Activated CD8-positive, alpha-beta T cell treated with anti-CD3 and anti-CD28 coated beads for 36 hours (primary cell): Measurements from ENCODE around the gene TFIP11. TPM values are rescaled to one million over a fixed set of nuclear protein-coding genes. Genes with fewer than 3 reads are reported as not detected.

Experiments
- ATAC-seq: fragments of 200-7000 bp; cut with Tn5 transposase; one replicate; pipeline ENCODE4 v1.10.0; 2021; ENCODE audit warnings: mild to moderate bottlenecking, moderate library complexity
- CTCF ChIA-PET: fragments of 350-600 bp; sonication (Branson Sonifier 250); formaldehyde crosslinking; loops from one replicate; lab custom pipeline; 2021; ENCODE audit warnings: antibody characterized with exemption; lab: Charles Lee
- POLR2A ChIA-PET: fragments of 350-600 bp; sonication (Branson Sonifier 250); formaldehyde crosslinking; loops from one replicate; lab custom pipeline; 2021; ENCODE audit warnings: antibody characterized with exemption; lab: Charles Lee
- DNase-seq: peaks from one replicate; pipeline ENCODE4 v3.0.0-alpha.2; 2020
- H3K27ac Mint-ChIP-seq: one replicate; pipeline ENCODE4 v1.8.0; 2021; ENCODE audit warnings: mild to moderate bottlenecking, mixed read lengths
- H3K27me3 Mint-ChIP-seq: one replicate; pipeline ENCODE4 v1.8.0; 2021; ENCODE audit warnings: mixed read lengths
- H3K36me3 Mint-ChIP-seq: one replicate; pipeline ENCODE4 v1.8.0; 2021; ENCODE audit warnings: low read depth, mixed read lengths
- H3K4me1 Mint-ChIP-seq: one replicate; pipeline ENCODE4 v1.8.0; 2021; ENCODE audit warnings: low read depth, mixed read lengths
- H3K4me3 Mint-ChIP-seq: one replicate; pipeline ENCODE4 v1.8.0; 2021; ENCODE audit warnings: mild to moderate bottlenecking, moderate library complexity, mixed read lengths
- H3K9me3 Mint-ChIP-seq: one replicate; pipeline ENCODE4 v1.8.0; 2021; ENCODE audit warnings: mixed read lengths
- CTCF ChIP-seq: fragments of 200-600 bp; IDR thresholded peaks from one replicate; pipeline ENCODE4 v1.8.0; 2022; ENCODE audit warnings: antibody characterized with exemption, mild to moderate bottlenecking
- intact Hi-C: fragments of 100-400 bp; cut with micrococcal nuclease; formaldehyde crosslinking; loops from one replicate; pipeline ENCODE4 v1.10.0; 2022
- total RNA-seq, 2 experiments: library from RNA; stranded (reverse); gene quantifications; one replicate each; pipeline ENCODE4 v1.2.3, GENCODE V29; 2021

The TFIP11 gene
- total RNA-seq, 2 experiments from 2014 or later: 37.4 to 37.8 TPM

DNA sequence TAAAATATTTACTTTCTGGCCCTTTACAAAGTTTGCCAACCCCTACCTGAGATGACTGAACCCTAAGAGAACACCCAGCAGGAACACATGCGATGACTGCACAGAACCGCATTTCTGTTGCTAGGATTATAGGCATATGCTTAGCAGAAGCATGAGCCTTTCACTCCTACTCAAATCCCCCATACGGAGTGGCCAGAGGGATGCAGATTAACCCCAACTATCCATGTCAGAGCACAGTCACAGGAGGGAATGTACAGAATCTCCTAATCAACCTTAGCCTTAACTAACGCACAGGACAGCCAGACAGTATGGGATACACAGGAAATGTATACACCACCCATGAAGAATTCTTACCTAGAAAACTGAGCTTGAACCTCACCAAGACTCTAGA, 34.9 kb downstream of the TFIP11 start:
- DNase-seq (no peak), ATAC-seq (no peak)
- Mint-ChIP-seq H3K27ac (peak overlapping the region; percentile 12), H3K4me1 (peaks cover 54% of the 10 kb centered on the region), H3K9me3 (no peaks in the 10 kb centered on the region), H3K27me3 (no peaks in the 10 kb centered on the region), H3K4me3 (peak overlapping the region; percentile 34), H3K36me3 (peaks cover 68% of the 10 kb centered on the region)
- ChIA-PET CTCF (interaction anchor here (7.7 kb wide), 1 partner anchor 16 kb away, joined by 48 read pairs; no protein-coding TSS in a partner anchor), POLR2A (no interaction called here)
- intact Hi-C loops: no loop called here
- no peak for TF ChIP-seq CTCF

DNA sequence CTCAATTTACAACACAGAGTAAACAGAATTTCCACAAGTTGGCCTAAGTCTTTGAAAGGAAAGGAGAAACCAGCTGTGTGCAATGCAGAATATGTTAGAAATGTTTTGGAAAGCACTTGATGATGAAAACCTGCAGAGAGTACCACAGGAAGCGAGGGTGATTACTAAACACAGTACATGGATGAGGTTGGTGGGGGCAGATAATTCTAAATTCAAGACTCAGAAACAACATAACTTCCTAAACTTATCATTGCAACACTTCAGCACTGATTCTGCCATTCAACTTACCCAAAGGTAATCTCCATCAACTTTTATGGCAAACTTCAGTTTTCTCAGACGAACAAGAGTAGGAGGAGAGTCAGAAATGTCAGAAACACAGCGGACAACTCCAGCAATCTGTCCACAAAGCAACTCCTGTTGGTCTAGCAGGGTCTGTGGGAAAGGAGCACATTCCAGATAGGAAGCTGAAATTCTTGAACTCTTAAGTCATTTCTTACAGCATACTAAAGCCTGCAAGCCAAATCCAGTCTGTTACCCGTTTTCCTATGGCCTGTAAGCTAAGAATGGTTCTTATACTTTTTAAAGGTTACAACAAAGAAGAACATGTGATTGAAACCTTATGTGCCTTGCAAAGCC, 35.5 kb downstream of the TFIP11 start:
- no peaks in the 10 kb centered on the region for H3K27me3 Mint-ChIP-seq
- TF ChIP-seq CTCF: no peak
- peaks cover 49% of the 10 kb centered on the region for H3K4me1 Mint-ChIP-seq
- ATAC-seq: no peak
- no peaks in the 10 kb centered on the region for H3K9me3 Mint-ChIP-seq
- DNase-seq: no peak
- ChIA-PET POLR2A (no interaction called here), CTCF (interaction anchor here (7.7 kb wide), 1 partner anchor 15 kb away, joined by 48 read pairs; no protein-coding TSS in a partner anchor)
- intact Hi-C loops: no loop called here
- H3K27ac Mint-ChIP-seq: no peak overlapping the region
- peaks cover 66% of the 10 kb centered on the region for H3K36me3 Mint-ChIP-seq
- H3K4me3 Mint-ChIP-seq: no peak overlapping the region

- no peak overlapping the region for H3K27ac Mint-ChIP-seq
- peaks cover 32% of the 10 kb centered on the region for H3K4me1 Mint-ChIP-seq
- intact Hi-C loops: no loop called here
- ChIA-PET POLR2A (interaction anchor here (1.1 kb wide), 1 partner anchor 10 kb away, joined by 3 read pairs; no protein-coding TSS in a partner anchor), CTCF (interaction anchor here (1.2 kb wide), 1 partner anchor 14 kb away, joined by 4 read pairs; no protein-coding TSS in a partner anchor)
- no peak for TF ChIP-seq CTCF
- no peaks in the 10 kb centered on the region for H3K27me3 Mint-ChIP-seq
- no peak overlapping the region for H3K4me3 Mint-ChIP-seq
- no peaks in the 10 kb centered on the region for H3K9me3 Mint-ChIP-seq
- peaks cover 52% of the 10 kb centered on the region for H3K36me3 Mint-ChIP-seq
- DNase-seq (no peak), ATAC-seq (no peak)
These were observed 37.6 kb downstream of the TFIP11 start for GRCh38 chr22:26474682-26475081.

GRCh38 chr22:26471522-26471921, 40.8 kb downstream of the TFIP11 start:
- Mint-ChIP-seq H3K27ac (no peak overlapping the region), H3K4me1 (peaks cover 5% of the 10 kb centered on the region)
- POLR2A ChIA-PET: no interaction called here

More at GRCh38 chr22:26471522-26471921, 40.8 kb downstream of the TFIP11 start:
- Mint-ChIP-seq H3K4me3 (no peak overlapping the region), H3K36me3 (peaks cover 38% of the 10 kb centered on the region), H3K9me3 (no peaks in the 10 kb centered on the region), H3K27me3 (no peaks in the 10 kb centered on the region)
- CTCF ChIA-PET: no interaction called here
- intact Hi-C loops: no loop called here
- DNase-seq: no peak
- ATAC-seq: no peak
- no peak for TF ChIP-seq CTCF
